HG03064 (cell line): ENCODE measurements around the gene MAP3K10.
A peak's percentile ranks its signal among the peaks of the same experiment; 100 is the strongest.
"Not testable (repeated sequence)": the region's sequence is repeated elsewhere in the genome, so short reads cannot be mapped to it uniquely, and the experiment has no call there.

Experiments
- ATAC-seq: cut with Tn5 transposase; IDR thresholded peaks from one replicate; pipeline ENCODE4 v1.9.1; 2021; ENCODE audit warnings: low read depth; ENCODE audit not compliant: unreplicated experiment

Gene MAP3K10

GRCh38 chr19:40190891-40191835 lies at the start of gene MAP3K10:
Gene MAP3K10 (plus strand): TSS chr19:40191426. CDS start chr19:40192032, 606 bp downstream.
- ATAC-seq, result no peak

- ATAC-seq, result no peak
Observed at GRCh38 chr19:40141551-40141950, 49.7 kb upstream of the MAP3K10 start.

GRCh38 chr19:40143612-40144011 lies 47.6 kb upstream of the MAP3K10 start:
- ATAC-seq, result peak; percentile 68

GRCh38 chr19:40144151-40144550 lies 47.1 kb upstream of the MAP3K10 start:
- ATAC-seq, result no peak

- ATAC-seq, result no peak
Observed at GRCh38 chr19:40144947-40145748, 46.1 kb upstream of the MAP3K10 start.

- ATAC-seq, result not testable (repeated sequence)
Observed at GRCh38 chr19:40145749-40146029, 45.5 kb upstream of the MAP3K10 start.

- no peak for ATAC-seq
Observed at GRCh38 chr19:40147338-40147692, 43.9 kb upstream of the MAP3K10 start.

GRCh38 chr19:40147693-40148347 lies 43.4 kb upstream of the MAP3K10 start:
- ATAC-seq, result no peak

GRCh38 chr19:40149501-40149900 lies 41.7 kb upstream of the MAP3K10 start:
- no peak for ATAC-seq

GRCh38 chr19:40150170-40150569 lies 41.1 kb upstream of the MAP3K10 start:
- ATAC-seq, result no peak

GRCh38 chr19:40154121-40154680 lies 37.0 kb upstream of the MAP3K10 start:
- ATAC-seq, result no peak

GRCh38 chr19:40155749-40156265 lies 35.4 kb upstream of the MAP3K10 start:
- no peak for ATAC-seq

- no peak for ATAC-seq
Observed at GRCh38 chr19:40157059-40157458, 34.2 kb upstream of the MAP3K10 start.

GRCh38 chr19:40159744-40160143 lies 31.5 kb upstream of the MAP3K10 start:
- ATAC-seq, result no peak

- ATAC-seq, result no peak
Observed at GRCh38 chr19:40162104-40162503, 29.1 kb upstream of the MAP3K10 start.

- no peak for ATAC-seq
Observed at GRCh38 chr19:40163541-40164129, 27.6 kb upstream of the MAP3K10 start.

GRCh38 chr19:40165362-40165937 lies 25.8 kb upstream of the MAP3K10 start:
- no peak for ATAC-seq

GRCh38 chr19:40169482-40170302 lies 21.5 kb upstream of the MAP3K10 start:
- ATAC-seq, result not testable (repeated sequence)
